Endothelial cell of umbilical vein (primary cell): ENCODE data around the gene CMSS1. TPM values are rescaled to one million over a fixed set of nuclear protein-coding genes. Genes with fewer than 3 reads are reported as not detected.

Experiments
- BruUV-seq: library from RNA; stranded (reverse); fragments of 400-500 nt; replicated peaks from 2 replicates; lab custom pipeline; 2021; lab: Mats Ljungman, UMichigan
- CTCF ChIA-PET: fragments of 300-600, 350-600 bp; sonication (Branson Sonifier 250); formaldehyde crosslinking; loops from one replicate; lab custom pipeline; 2021; ENCODE audit warnings: antibody characterized with exemption, inconsistent platforms; lab: Charles Lee
- POLR2A ChIA-PET: fragments of 300-600, 350-600 bp; sonication (Branson Sonifier 250); formaldehyde crosslinking; loops from one replicate; lab custom pipeline; 2021; ENCODE audit warnings: antibody characterized with exemption, inconsistent platforms; lab: Charles Lee
- DNase-seq: peaks from one replicate; pipeline ENCODE4 v3.0.0-alpha.2; 2011; ENCODE audit warnings: low read depth, low spot score
- FAIRE-seq: peaks from 2 replicates; lab custom pipeline; 2011; peaks lifted over from hg19 to GRCh38; lab: Jason Lieb, UNC
- H2AFZ ChIP-seq: 2 replicates; pipeline ENCODE4 v1.6.0; 2012; ENCODE audit warnings: low read depth, low read length, control low read depth, inconsistent platforms
- H3K27ac ChIP-seq: 2 replicates; pipeline ENCODE4 v1.5.1; 2011; ENCODE audit warnings: low read depth, mild to moderate bottlenecking, control low read depth, low read length, moderate library complexity; ENCODE audit not compliant: insufficient read depth
- H3K27me3 ChIP-seq, 2 experiments: 2 replicates each; pipeline versions ENCODE4 v1.6.0 to v1.6.1; 2011; ENCODE audit warnings: low read length in 2 of 2, mixed read lengths in 1 of 2; ENCODE audit not compliant: control insufficient read depth in 2 of 2, insufficient read depth in 2 of 2
- H3K36me3 ChIP-seq, 2 experiments: 2 replicates in 1 of 2; 3 replicates in 1 of 2; pipeline ENCODE4 v1.5.1; 2011; ENCODE audit warnings: low read length in 2 of 2, mild to moderate bottlenecking in 1 of 2, moderate library complexity in 1 of 2; ENCODE audit not compliant: control insufficient read depth in 2 of 2, insufficient read depth in 2 of 2; ENCODE audit errors: extremely low read depth in 1 of 2
- H3K4me1 ChIP-seq: 3 replicates; pipeline ENCODE4 v1.5.1; 2011; ENCODE audit warnings: mild to moderate bottlenecking, low read length; ENCODE audit not compliant: control insufficient read depth, insufficient read depth; ENCODE audit errors: extremely low read depth
- H3K4me2 ChIP-seq: 2 replicates; pipeline ENCODE4 v1.6.1; 2011; ENCODE audit warnings: low read length, control low read depth, mixed read lengths; ENCODE audit not compliant: insufficient read depth
- H3K4me3 ChIP-seq, 3 experiments: fragments of 200-600 bp in 1 of 3; sonication (generic), shearing (Covaris generic) in 1 of 3; replicated peaks in 1 of 3; 2 replicates each; pipeline ENCODE4 v1.5.1; 2011 to 2016; ENCODE audit warnings: control low read depth in 3 of 3, low read length in 3 of 3, mild to moderate bottlenecking in 2 of 3, inconsistent platforms in 1 of 3, low read depth in 1 of 3, moderate library complexity in 1 of 3; ENCODE audit not compliant: insufficient read depth in 1 of 3
- H3K79me2 ChIP-seq: 2 replicates; pipeline ENCODE4 v1.6.0; 2012; ENCODE audit warnings: low read length, inconsistent platforms; ENCODE audit not compliant: control insufficient read depth, insufficient read depth
- H3K9ac ChIP-seq: replicated peaks from 2 replicates; pipeline ENCODE3; 2011; ENCODE audit warnings: low read length, control low read depth; ENCODE audit not compliant: insufficient read depth; ENCODE audit errors: extremely low read depth
- H3K9me1 ChIP-seq: replicated peaks from 3 replicates; pipeline ENCODE4 v1.6.0; 2011; ENCODE audit warnings: mild to moderate bottlenecking, low read length; ENCODE audit not compliant: control insufficient read depth, insufficient read depth; ENCODE audit errors: extremely low read depth
- H3K9me3 ChIP-seq: replicated peaks from 2 replicates; pipeline ENCODE4 v1.5.1; 2012; ENCODE audit warnings: low read length, inconsistent platforms; ENCODE audit not compliant: control insufficient read depth, insufficient read depth
- H4K20me1 ChIP-seq: replicated peaks from 2 replicates; pipeline ENCODE3; 2011; ENCODE audit warnings: mild to moderate bottlenecking, low read length; ENCODE audit not compliant: control insufficient read depth, insufficient read depth; ENCODE audit errors: extremely low read depth
- CTCF ChIP-seq, 2 donors: IDR thresholded peaks; 1 replicate in 1 of 2; 2 replicates in 1 of 2; pipeline ENCODE4 v1.5.1; 2011; ENCODE audit warnings: low read length in 2 of 2, mild to moderate bottlenecking in 2 of 2, moderate library complexity in 2 of 2, control low read depth in 1 of 2, inconsistent platforms in 1 of 2, low read depth in 1 of 2; ENCODE audit not compliant: insufficient read depth in 1 of 2; ENCODE audit errors: extremely low read depth in 1 of 2
- EZH2 ChIP-seq: IDR thresholded peaks from 2 replicates; pipeline ENCODE4 v1.6.1; 2012; ENCODE audit warnings: borderline replicate concordance, low read depth, mild to moderate bottlenecking, moderate library complexity, low read length, inconsistent platforms; ENCODE audit not compliant: severe bottlenecking
- FOS ChIP-seq: IDR thresholded peaks from 2 replicates; pipeline ENCODE4 v1.6.1; 2011; ENCODE audit warnings: mild to moderate bottlenecking, low read length, moderate library complexity, borderline replicate concordance; ENCODE audit not compliant: insufficient read depth
- GATA2 ChIP-seq: IDR thresholded peaks from 2 replicates; pipeline ENCODE4 v1.7.0; 2011; ENCODE audit warnings: low read depth, mild to moderate bottlenecking, moderate library complexity, mixed read lengths, low read length; ENCODE audit not compliant: insufficient read length, insufficient read depth
- JUN ChIP-seq: IDR thresholded peaks from 2 replicates; pipeline ENCODE4 v1.6.1; 2011; ENCODE audit warnings: borderline replicate concordance, low read depth; ENCODE audit not compliant: insufficient read length, insufficient read depth
- MAX ChIP-seq: IDR thresholded peaks from 2 replicates; pipeline ENCODE4 v1.6.1; 2011; ENCODE audit not compliant: insufficient read depth, insufficient read length
- MYC ChIP-seq: IDR thresholded peaks from one replicate; pipeline ENCODE4 v1.6.1; 2011; ENCODE audit warnings: mild to moderate bottlenecking, low read depth, low read length
- POLR2A ChIP-seq: IDR thresholded peaks from 2 replicates; pipeline ENCODE4 v1.6.1; 2012; ENCODE audit warnings: low read depth, mild to moderate bottlenecking, control low read depth, low read length
- POLR2AphosphoS5 ChIP-seq: IDR thresholded peaks from 2 replicates; pipeline ENCODE4 v1.6.1; 2012; ENCODE audit warnings: low read depth, mild to moderate bottlenecking, control low read depth, low read length, moderate library complexity; ENCODE audit not compliant: insufficient read depth
- dilution Hi-C: fragments of 300-500 bp; cut with MboI; formaldehyde crosslinking; loops from one replicate; pipeline ENCODE4 v1.15.0; 2019; ENCODE audit warnings: low sequenced_read_pairs; ENCODE audit not compliant: extremely low pct_ligation_motif_present
- intact Hi-C: fragments of 100-400 bp; cut with micrococcal nuclease; formaldehyde crosslinking; loops from one replicate; pipeline ENCODE4 v1.10.0; 2022
- polyA plus RNA-seq, 4 experiments: library from polyadenylated mRNA; depleted of rRNA in 3 of 4; stranded (reverse) in 3 of 4; unstranded in 1 of 4; fragments of >200 nt; gene quantifications; 2 replicates each; pipeline versions ENCODE4 v1.2.1 to v1.2.3, GENCODE V29; 2011 to 2012; ENCODE audit warnings: missing spikeins in 1 of 4
- total RNA-seq: library from RNA; stranded (reverse); gene quantifications from 2 replicates; pipeline ENCODE4 v1.2.3, GENCODE V29; 2021

CMSS1 gene
- total and polyA plus RNA-seq, 2 donors (not counting 3 experiments of a cell fraction or from before 2014, with no cell fraction given), result 9.7 to 60.6 TPM

DNA sequence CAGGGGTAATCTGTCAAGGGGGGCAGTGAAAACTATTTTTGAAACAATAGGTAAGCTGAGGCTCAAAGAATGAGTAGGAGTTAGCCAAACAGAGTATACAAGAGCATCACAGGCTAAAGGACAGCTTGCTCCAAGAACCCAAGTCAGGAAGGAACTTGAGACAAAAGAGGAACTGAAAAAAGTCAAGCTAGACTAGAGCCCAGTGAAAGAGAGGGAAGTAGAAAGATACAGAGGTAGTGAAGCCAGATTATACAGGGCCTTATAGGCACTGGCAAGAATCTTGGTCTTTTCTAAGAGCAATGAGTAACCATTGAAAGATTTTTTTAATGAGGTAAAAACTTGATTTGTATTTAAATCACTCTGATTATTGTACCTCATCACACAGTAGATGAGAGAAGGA is 226.7 kb downstream of the CMSS1 start:
- no TSS peak for BruUV-seq
- Histone ChIP-seq H3K36me3 (no peaks in the 10 kb centered on the region), H2AFZ (no peak overlapping the region), H3K4me2 (no peak overlapping the region), H4K20me1 (no peaks in the 10 kb centered on the region), H3K9me3 (no peaks in the 10 kb centered on the region), H3K79me2 (no peaks in the 10 kb centered on the region), H3K27ac (no peak overlapping the region), H3K27me3 (no peaks in the 10 kb centered on the region), H3K4me3 (no peak overlapping the region), H3K4me1 (peaks cover 60% of the 10 kb centered on the region), H3K9me1 (no peaks in the 10 kb centered on the region), H3K9ac (no peak overlapping the region)
- TF ChIP-seq EZH2, result no peak
- TF ChIP-seq POLR2A, result no peak
- TF ChIP-seq FOS, result no peak
- no peak for TF ChIP-seq MYC
- intact Hi-C loops, result loop anchor here (5.0 kb wide), 2 partner anchors 358 to 1072 kb away; partner anchors contain the start of genes LNP1 and TOMM70
- no peak for DNase-seq
- POLR2A ChIA-PET, result no interaction called here
- CTCF ChIA-PET, result interaction anchor here (0.8 to 1.9 kb wide), 4 partner anchors 24 to 210 kb away, joined by 3 to 5 read pairs (median 4); no protein-coding TSS in a partner anchor
- no peak for FAIRE-seq
- dilution Hi-C loops, result no loop called here

DNA sequence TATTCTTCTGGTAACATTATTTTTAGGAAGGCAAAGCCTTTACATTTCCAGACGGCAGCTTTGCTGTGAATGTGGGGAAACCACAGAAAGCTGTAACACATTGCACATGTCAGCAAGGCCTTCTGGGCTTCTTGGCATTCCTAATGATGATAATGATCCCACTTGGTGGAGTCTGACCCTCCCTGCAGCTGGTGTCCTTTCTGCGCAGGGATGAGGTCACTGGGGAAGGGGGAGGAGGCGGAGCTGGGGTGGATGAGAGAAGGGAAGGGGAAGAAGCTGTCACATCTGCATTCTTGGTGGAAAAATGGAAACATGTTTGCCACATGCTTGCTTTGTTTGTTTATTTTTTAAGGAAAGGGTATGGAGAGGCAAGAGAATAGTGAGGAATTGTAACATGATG is 228.0 kb downstream of the CMSS1 start:
- POLR2A ChIA-PET, result interaction anchor here (0.9 kb wide), 1 partner anchor 144 kb away, joined by 3 read pairs; no protein-coding TSS in a partner anchor
- H3K4me2 ChIP-seq, result no peak overlapping the region
- no peaks in the 10 kb centered on the region for H3K9me3 ChIP-seq
- CTCF ChIA-PET, result interaction anchor here (0.7 to 3.0 kb wide), 6 partner anchors 168 to 208 kb away, joined by 3 to 18 read pairs (median 4); no protein-coding TSS in a partner anchor
- DNase-seq (no peak), FAIRE-seq (no peak)
- peaks cover 50% of the 10 kb centered on the region for H3K4me1 ChIP-seq
- no peaks in the 10 kb centered on the region for H3K9me1 ChIP-seq
- no peaks in the 10 kb centered on the region for H3K36me3 ChIP-seq
- intact Hi-C loops (no loop called here), dilution Hi-C loops (no loop called here)
- no peak overlapping the region for H3K4me3 ChIP-seq
- no peaks in the 10 kb centered on the region for H3K79me2 ChIP-seq
- no peaks in the 10 kb centered on the region for H3K27me3 ChIP-seq
- no peak overlapping the region for H3K27ac ChIP-seq
- no peak for TF ChIP-seq JUN
- no peak for TF ChIP-seq POLR2AphosphoS5
- TF ChIP-seq FOS, result no peak
- TF ChIP-seq CTCF (IDR thresholded peaks at IDR 0.05; ENCODE audit: extremely low read depth in 1 of 2, insufficient read depth in 1 of 2, low read depth in 1 of 2, low read length in 2 of 2), result no peak
- TF ChIP-seq EZH2, result no peak
- no peak for TF ChIP-seq GATA2
- TF ChIP-seq MYC, result no peak
- TF ChIP-seq POLR2A, result no peak
- no peak for TF ChIP-seq MAX
- H4K20me1 ChIP-seq, result no peaks in the 10 kb centered on the region
- H3K9ac ChIP-seq, result no peak overlapping the region
- no peak overlapping the region for H2AFZ ChIP-seq
- no TSS peak for BruUV-seq
